ENCODE measurements around the gene PKNOX2. TPM values are rescaled to one million over a fixed set of nuclear protein-coding genes. Genes with fewer than 3 reads are reported as not detected.
A peak's percentile ranks its signal among the peaks of the same experiment; 100 is the strongest.

PKNOX2 gene
- total RNA-seq, 4 donors from 2014 or later: 0.83 to 4.1 (median 2.5) TPM

DNA sequence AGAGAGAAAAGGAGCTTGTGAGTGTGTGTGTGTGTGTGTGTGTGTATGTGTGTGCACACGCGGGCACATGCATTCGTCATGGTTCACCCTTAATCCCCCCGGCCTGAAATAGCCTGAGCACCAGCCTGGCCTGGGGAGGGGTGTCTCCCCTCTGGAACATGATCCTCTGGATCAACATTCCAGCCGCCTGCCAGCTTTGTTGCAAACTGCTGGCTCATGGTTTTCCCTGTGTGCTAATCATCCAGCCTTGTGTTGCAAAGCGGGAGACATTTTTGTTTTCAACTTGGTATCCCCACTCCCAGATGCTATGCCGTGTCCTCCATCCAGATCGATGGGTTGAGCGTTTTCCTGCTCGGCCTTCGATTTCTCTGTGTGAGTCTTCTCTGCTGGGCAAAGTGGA, 237.2 kb downstream of the PKNOX2 start:
- Histone ChIP-seq H3K9me3 (no peaks in the 10 kb centered on the region), H3K36me3 (peaks cover 0 to 17% (median 14%) of the 10 kb centered on the region in 4 donors), H3K4me1 (peaks cover 0 to 16% (median 8%) of the 10 kb centered on the region in 4 donors), H3K27me3 (peaks cover 0 to 6% (median 2%) of the 10 kb centered on the region in 4 donors), H3K4me3 (no peak overlapping the region), H3K27ac (replicated peaks in 1 of 4) (no peak overlapping the region)
- no peak for DNase-seq (ENCODE audit: extremely low spot score)
- WGBS: 86% methylated on average over 11 of the region's 11 CpGs
- intact Hi-C loops (cut with DNase I): no loop called here
- TF ChIP-seq EP300 (IDR thresholded peaks at IDR 0.05) (no peak), POLR2A (IDR thresholded peaks at IDR 0.05; ENCODE audit: low read depth) (no peak)
- TF ChIP-seq, protein P1, sequence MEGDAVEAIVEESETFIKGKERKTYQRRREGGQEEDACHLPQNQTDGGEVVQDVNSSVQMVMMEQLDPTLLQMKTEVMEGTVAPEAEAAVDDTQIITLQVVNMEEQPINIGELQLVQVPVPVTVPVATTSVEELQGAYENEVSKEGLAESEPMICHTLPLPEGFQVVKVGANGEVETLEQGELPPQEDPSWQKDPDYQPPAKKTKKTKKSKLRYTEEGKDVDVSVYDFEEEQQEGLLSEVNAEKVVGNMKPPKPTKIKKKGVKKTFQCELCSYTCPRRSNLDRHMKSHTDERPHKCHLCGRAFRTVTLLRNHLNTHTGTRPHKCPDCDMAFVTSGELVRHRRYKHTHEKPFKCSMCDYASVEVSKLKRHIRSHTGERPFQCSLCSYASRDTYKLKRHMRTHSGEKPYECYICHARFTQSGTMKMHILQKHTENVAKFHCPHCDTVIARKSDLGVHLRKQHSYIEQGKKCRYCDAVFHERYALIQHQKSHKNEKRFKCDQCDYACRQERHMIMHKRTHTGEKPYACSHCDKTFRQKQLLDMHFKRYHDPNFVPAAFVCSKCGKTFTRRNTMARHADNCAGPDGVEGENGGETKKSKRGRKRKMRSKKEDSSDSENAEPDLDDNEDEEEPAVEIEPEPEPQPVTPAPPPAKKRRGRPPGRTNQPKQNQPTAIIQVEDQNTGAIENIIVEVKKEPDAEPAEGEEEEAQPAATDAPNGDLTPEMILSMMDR (IDR thresholded peaks at IDR 0.05): no peak

DNA sequence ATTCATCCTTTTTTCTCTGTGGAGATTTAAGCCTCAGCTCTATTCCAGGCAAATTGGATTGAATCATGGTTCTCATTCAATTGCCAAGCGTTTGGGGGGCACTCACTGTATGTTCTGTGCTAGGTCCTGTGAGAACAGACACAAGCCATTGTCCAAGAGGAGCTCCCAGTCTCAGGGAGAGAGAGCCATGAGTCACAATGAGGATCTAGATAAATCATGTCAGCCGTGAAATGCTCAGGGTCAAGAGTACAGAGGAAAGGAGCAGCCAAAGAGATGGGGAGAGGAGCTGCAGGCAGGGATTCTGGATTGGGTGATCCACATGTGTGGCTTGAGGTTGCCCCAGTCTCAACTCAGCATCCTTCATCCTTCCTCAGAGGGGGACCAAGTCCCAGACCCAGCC, 237.9 kb downstream of the PKNOX2 start:
- TF ChIP-seq EP300 (IDR thresholded peaks at IDR 0.05) (no peak), POLR2A (IDR thresholded peaks at IDR 0.05; ENCODE audit: low read depth) (no peak), POLR2AphosphoS5 (IDR thresholded peaks at IDR 0.05) (no peak)
- TF ChIP-seq, protein P1 (IDR thresholded peaks at IDR 0.05): no peak
- Histone ChIP-seq H3K9me3 (no peaks in the 10 kb centered on the region), H3K4me1 (peaks cover 0 to 16% (median 8%) of the 10 kb centered on the region in 4 donors), H3K4me3 (no peak overlapping the region), H3K27me3 (peaks cover 0 to 6% (median 2%) of the 10 kb centered on the region in 4 donors), H3K27ac (replicated peaks in 1 of 4) (no peak overlapping the region), H3K36me3 (peaks cover 0 to 15% (median 13%) of the 10 kb centered on the region in 4 donors)
- intact Hi-C loops (cut with DNase I): no loop called here
- 63% methylated on average over 2 of the region's 2 CpGs for WGBS
- DNase-seq (ENCODE audit: extremely low spot score): no peak

DNA sequence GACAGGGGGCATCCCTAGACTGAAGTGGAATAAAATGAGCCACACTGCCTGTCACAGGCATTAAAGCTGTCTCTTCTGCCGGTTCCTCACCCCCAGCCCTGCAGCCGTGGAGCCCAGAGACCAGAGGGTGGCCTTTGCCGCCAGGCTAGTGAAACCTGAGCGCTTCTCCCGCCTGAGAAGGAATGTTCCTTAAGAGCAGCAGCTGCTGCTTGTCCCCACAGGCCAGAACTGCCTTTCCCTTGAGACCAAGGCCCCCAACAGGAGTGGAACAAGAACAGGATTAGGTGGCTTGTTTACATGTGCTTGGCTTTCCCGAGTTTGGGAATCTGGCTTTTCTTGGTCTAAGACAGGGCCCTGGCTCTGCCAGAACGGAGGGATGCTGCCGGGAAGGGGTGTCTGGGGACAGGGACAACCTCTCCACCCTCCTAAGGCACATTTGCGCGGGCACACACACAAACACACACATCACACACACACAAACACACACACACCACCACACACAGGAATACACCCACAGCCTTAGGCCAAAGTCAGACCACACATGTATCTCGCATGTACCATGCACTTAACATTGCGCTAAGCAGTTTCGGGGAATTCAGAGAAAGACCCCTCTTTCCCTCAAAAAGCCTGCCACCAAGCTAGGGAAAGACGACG, 239.7 kb downstream of the PKNOX2 start:
- H3K4me3 ChIP-seq: peak overlapping the region in 3 of 4 donors; percentile 4 to 25 (median 25)
- 55% methylated on average over 14 of the region's 15 CpGs for WGBS
- no peak overlapping the region for H3K27ac ChIP-seq (replicated peaks in 1 of 4)
- intact Hi-C loops (cut with DNase I): loop anchor here (2.0 kb wide), 2 partner anchors 57 to 441 kb away; no protein-coding TSS in a partner anchor
- TF ChIP-seq, protein P1 (IDR thresholded peaks at IDR 0.05): no peak
- TF ChIP-seq EP300 (IDR thresholded peaks at IDR 0.05) (no peak), POLR2A (IDR thresholded peaks at IDR 0.05; ENCODE audit: low read depth) (no peak), POLR2AphosphoS5 (IDR thresholded peaks at IDR 0.05) (no peak)
- DNase-seq (ENCODE audit: extremely low spot score): no peak
- peaks cover 0 to 16% (median 8%) of the 10 kb centered on the region in 4 donors for H3K4me1 ChIP-seq
- no peaks in the 10 kb centered on the region for H3K36me3 ChIP-seq
- peaks cover 0 to 13% (median 2%) of the 10 kb centered on the region in 4 donors for H3K27me3 ChIP-seq
- no peaks in the 10 kb centered on the region for H3K9me3 ChIP-seq

DNA sequence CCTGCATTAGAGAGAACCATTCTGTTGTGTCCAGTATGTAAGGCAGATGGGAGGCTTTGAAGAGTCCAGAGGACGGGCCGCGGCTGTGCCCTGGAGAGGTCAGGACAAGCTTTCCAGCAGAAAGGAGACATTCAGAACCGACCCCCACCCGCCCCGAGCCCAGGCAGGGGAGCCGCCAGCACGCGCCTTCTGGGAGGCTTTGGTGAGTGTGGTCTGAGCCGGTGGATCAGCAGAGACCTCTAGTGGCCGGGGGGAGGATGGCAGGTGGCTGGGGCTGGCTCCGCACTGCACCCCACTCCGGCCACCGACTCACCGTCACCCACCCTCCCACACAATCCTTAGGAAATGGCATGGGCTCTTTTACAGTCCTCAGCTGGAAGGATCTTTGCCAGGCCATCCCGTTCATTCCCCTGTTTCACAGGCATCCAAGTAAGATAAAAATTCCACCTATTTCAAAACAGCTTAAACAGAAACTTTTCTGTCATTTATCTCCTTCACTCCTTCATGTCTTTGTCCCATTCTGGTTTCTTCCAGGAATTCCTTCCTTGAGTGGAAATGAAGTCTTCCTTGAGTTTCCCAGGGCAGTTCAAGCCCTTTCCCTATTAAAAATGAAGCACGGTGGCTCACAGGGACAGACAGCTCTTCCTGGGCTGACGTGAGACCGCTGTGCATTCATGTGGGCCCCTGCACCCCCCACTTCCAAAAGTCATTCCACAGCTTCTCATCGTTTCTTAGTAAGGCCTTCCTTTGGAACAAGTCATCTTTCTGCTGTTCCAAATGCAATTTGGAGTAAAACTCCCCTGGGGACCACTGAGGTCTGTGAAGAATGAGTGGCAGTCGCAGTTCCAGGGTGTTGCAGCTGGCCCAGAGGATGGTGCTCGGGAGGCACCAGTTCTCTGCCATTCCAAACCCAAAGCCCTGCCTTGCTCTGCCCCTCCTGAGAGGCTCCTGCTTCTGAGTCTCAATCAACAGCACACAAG, 240.6 kb downstream of the PKNOX2 start:
- 25% methylated on average over 12 of the region's 22 CpGs for WGBS
- Histone ChIP-seq H3K9me3 (no peaks in the 10 kb centered on the region), H3K36me3 (no peaks in the 10 kb centered on the region), H3K27ac (replicated peaks in 1 of 4) (no peak overlapping the region), H3K27me3 (peaks cover 0 to 13% (median 2%) of the 10 kb centered on the region in 4 donors), H3K4me1 (peaks cover 0 to 16% (median 8%) of the 10 kb centered on the region in 4 donors), H3K4me3 (peak overlapping the region in 3 of 4 donors; percentile 4 to 25 (median 25))
- intact Hi-C loops (cut with DNase I): loop anchor here (2.0 to 5.0 kb wide), 3 partner anchors 58 to 442 kb away; partner anchors contain the start of gene PKNOX2
- TF ChIP-seq POLR2AphosphoS5 (IDR thresholded peaks at IDR 0.05): no peak
- TF ChIP-seq, protein P1 (IDR thresholded peaks at IDR 0.05): peak in 2 of 3 experiments; percentile 94 to 95
- no peak for DNase-seq (ENCODE audit: extremely low spot score)

All from esophagus muscularis mucosa (tissue), 4 donors.